Measurements from ENCODE around the gene SPDYE16.
"Not testable (repeated sequence)": the region's sequence is repeated elsewhere in the genome, so short reads cannot be mapped to it uniquely, and the experiment has no call there.

The SPDYE16 gene

GRCh38 chr7:76543197-76543596 lies at the start of gene SPDYE16:
Gene SPDYE16 (minus strand): TSS chr7:76543297. CDS start chr7:76541459, 1,838 bp downstream.
- not testable (repeated sequence) for DNase-seq

GRCh38 chr7:76592694-76593093 lies 49.6 kb upstream of the SPDYE16 start:
- not testable (repeated sequence) for DNase-seq

- DNase-seq, result not testable (repeated sequence)
Measured at GRCh38 chr7:76591602-76592304, 48.7 kb upstream of the SPDYE16 start.

GRCh38 chr7:76591033-76591432 lies 47.9 kb upstream of the SPDYE16 start:
- DNase-seq, result not testable (repeated sequence)

GRCh38 chr7:76588586-76588985 lies 45.5 kb upstream of the SPDYE16 start:
- DNase-seq, result not testable (repeated sequence)

- DNase-seq, result not testable (repeated sequence)
Measured at GRCh38 chr7:76586585-76587315, 43.7 kb upstream of the SPDYE16 start.

GRCh38 chr7:76583636-76584281 lies 40.7 kb upstream of the SPDYE16 start:
- not testable (repeated sequence) for DNase-seq

GRCh38 chr7:76582848-76583631 lies 39.9 kb upstream of the SPDYE16 start:
- DNase-seq, result not testable (repeated sequence)

GRCh38 chr7:76575919-76576655 lies 33.0 kb upstream of the SPDYE16 start:
- not testable (repeated sequence) for DNase-seq

GRCh38 chr7:76575431-76575830 lies 32.3 kb upstream of the SPDYE16 start:
- DNase-seq, result not testable (repeated sequence)

GRCh38 chr7:76572296-76572695 lies 29.2 kb upstream of the SPDYE16 start:
- DNase-seq, result not testable (repeated sequence)

GRCh38 chr7:76570324-76570775 lies 27.3 kb upstream of the SPDYE16 start:
- DNase-seq, result not testable (repeated sequence)

GRCh38 chr7:76568742-76569141 lies 25.6 kb upstream of the SPDYE16 start:
- not testable (repeated sequence) for DNase-seq

- not testable (repeated sequence) for DNase-seq
Measured at GRCh38 chr7:76567753-76568152, 24.7 kb upstream of the SPDYE16 start.

- not testable (repeated sequence) for DNase-seq
Measured at GRCh38 chr7:76567311-76567710, 24.2 kb upstream of the SPDYE16 start.

GRCh38 chr7:76565001-76565400 lies 21.9 kb upstream of the SPDYE16 start:
- DNase-seq, result not testable (repeated sequence)

- not testable (repeated sequence) for DNase-seq
Measured at GRCh38 chr7:76561342-76561741, 18.2 kb upstream of the SPDYE16 start.

- not testable (repeated sequence) for DNase-seq
Measured at GRCh38 chr7:76560157-76560556, 17.1 kb upstream of the SPDYE16 start.

GRCh38 chr7:76559685-76560084 lies 16.6 kb upstream of the SPDYE16 start:
- DNase-seq, result not testable (repeated sequence)

GRCh38 chr7:76551992-76552391 lies 8.9 kb upstream of the SPDYE16 start:
- DNase-seq, result not testable (repeated sequence)

GRCh38 chr7:76549855-76550248 lies 6.8 kb upstream of the SPDYE16 start:
- DNase-seq, result not testable (repeated sequence)

All from cortex of kidney (tissue), 1 donor.